ENCODE measurements around the gene MACROH2A1.

Gene MACROH2A1

GRCh38 chr5:135435467-135436330 lies 36.7 kb upstream of the MACROH2A1 start:
- DNase-seq: no peak

- no peak for DNase-seq
Measured at GRCh38 chr5:135434591-135435466, 35.8 kb upstream of the MACROH2A1 start.

- no peak for DNase-seq
Measured at GRCh38 chr5:135433681-135434426, 34.8 kb upstream of the MACROH2A1 start.

GRCh38 chr5:135432113-135432512 lies 33.1 kb upstream of the MACROH2A1 start:
- no peak for DNase-seq

- no peak for DNase-seq
Measured at GRCh38 chr5:135430135-135430437, 31.1 kb upstream of the MACROH2A1 start.

DNA sequence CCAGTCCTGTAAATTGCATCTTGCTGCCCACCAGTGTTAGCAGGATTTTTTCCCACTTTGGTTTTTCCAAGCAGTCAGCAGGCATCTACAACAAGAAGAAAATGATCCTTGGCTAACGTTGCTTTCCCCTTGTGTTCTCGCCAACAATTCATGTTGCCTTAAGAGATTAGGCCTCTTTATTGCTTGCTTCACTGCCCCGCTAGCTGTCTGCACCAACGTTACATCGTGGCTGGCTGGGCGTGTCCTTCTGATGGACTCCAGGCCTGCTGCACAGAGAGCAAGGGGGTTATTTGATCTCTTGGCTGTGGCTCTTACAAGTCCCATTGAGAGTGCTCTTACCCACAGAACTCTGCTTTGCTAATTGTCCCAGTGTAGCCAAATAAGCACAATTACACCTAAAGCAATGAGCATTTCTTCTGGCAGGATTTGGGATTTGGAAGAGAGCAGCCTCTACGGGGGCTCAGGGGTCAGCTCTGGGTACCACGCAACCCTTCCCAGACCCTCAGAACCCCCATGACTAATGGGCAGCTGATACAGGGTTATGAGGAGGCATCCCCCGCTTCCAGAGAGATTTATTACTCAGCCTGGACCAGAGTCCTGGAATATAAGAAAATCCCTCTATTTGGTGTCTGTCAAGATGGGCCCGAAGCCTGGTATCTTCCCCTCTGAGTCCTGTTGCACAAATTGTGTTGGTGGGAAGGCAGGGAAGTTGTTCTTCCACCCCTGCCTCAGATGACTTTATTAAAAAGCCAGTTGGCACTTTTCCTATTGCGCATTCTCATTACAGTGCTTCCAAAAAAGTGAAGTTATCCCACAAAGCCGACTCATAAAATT lies 30.5 kb upstream of the MACROH2A1 start:
- DNase-seq: no peak

- no peak for DNase-seq
Measured at GRCh38 chr5:135428586-135428985, 29.6 kb upstream of the MACROH2A1 start.

GRCh38 chr5:135426102-135427082 lies 27.4 kb upstream of the MACROH2A1 start:
- no peak for DNase-seq

- DNase-seq: no peak
Measured at GRCh38 chr5:135425641-135426040, 26.6 kb upstream of the MACROH2A1 start.

- DNase-seq: no peak
Measured at GRCh38 chr5:135423846-135424168, 24.8 kb upstream of the MACROH2A1 start.

DNA sequence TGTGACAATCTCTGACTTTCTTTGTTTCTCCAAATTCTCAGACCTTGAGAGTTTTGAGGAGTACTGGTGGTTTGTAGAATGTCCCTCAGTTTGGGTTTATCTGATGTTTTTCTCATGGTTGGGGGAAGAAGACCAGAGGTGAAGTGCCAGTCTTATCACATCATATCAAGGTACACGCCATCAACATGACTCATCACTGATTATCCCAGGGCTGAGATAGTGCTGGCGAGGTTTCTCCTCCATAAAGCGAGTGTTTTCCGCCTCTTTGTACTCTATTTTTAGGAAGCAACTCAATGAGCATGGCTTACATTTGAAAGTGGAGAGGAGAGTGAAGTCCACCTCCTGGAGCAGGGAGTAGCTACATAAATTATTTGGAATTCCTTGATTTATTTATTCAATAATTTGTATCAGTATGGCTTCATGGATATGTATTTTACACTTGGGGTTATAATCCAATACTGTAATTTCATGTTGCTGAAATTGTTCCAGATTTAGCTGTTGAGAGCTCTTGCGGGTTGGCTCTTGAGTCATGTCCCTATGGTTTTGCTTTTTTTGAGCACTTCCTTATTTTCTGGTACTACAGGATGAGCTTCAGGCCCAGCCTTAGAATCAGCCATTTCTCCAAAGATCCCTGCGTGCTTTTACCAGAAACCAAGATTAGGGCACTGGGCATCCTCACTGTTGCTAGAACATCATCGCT lies 24.3 kb upstream of the MACROH2A1 start:
- no peak for DNase-seq

GRCh38 chr5:135422419-135422818 lies 23.4 kb upstream of the MACROH2A1 start:
- DNase-seq: no peak

DNA sequence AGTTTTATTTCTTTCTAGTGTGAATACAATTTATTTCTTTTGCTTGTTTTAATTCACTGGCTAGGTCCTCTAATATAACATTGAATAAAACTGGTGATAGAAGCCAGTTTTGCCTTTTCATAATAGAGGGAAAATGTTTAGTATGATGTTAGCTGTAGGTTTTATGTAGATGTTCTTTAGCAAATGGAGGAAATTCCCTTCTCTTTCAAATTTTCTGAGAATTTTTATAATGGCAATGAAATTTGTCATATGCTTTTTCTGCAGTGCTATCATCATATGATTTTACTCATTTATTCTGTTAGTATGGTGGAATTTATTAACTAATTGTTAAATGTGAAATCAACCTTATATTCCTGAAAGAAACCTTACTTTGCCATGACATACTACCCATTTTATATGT lies 18.1 kb upstream of the MACROH2A1 start:
- DNase-seq: no peak

DNA sequence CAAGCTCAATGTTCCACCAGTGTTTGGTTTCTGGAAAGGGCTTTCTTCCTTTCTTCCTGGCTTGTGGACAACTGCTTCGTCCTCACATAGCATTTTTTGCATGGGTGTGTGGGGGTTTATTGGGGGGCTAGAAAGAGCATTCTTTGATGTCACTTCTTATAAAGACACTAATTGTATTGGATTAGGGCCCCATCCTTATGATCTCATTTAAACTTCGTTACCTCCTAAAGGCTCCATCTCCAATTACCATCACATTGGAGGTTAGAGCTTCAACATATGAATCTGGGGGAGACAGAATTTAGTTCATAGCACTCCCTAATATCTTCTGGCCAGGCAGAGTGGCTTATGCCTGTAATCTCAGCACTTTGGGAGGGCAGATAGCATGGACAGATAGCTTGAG lies 6.1 kb upstream of the MACROH2A1 start:
- DNase-seq: no peak

- DNase-seq: no peak
Measured at GRCh38 chr5:135402031-135402430, 3.0 kb upstream of the MACROH2A1 start.

DNA sequence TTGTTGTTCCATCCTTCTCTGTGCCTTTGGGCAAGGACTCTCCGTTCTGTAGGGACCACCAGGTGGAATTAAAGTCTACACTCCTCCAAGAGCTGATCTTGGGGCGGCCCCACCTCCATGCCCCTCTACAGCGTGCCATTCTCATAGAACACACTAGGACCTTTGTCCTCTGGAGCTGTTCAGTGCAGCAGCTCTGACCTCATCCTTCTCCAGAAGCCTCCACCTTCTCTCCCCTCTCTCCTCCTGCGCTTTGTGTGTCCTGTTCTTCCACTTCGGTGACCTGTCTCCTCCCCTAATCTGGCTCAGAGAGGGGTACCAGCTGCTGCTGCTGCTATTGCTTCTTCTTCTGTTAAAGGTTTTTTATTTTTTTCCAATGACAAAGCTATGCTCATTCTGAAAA lies 1.8 kb upstream of the MACROH2A1 start:
- no peak for DNase-seq

- no peak for DNase-seq
Measured at GRCh38 chr5:135399794-135400542, 937 bp upstream of the MACROH2A1 start.

DNA sequence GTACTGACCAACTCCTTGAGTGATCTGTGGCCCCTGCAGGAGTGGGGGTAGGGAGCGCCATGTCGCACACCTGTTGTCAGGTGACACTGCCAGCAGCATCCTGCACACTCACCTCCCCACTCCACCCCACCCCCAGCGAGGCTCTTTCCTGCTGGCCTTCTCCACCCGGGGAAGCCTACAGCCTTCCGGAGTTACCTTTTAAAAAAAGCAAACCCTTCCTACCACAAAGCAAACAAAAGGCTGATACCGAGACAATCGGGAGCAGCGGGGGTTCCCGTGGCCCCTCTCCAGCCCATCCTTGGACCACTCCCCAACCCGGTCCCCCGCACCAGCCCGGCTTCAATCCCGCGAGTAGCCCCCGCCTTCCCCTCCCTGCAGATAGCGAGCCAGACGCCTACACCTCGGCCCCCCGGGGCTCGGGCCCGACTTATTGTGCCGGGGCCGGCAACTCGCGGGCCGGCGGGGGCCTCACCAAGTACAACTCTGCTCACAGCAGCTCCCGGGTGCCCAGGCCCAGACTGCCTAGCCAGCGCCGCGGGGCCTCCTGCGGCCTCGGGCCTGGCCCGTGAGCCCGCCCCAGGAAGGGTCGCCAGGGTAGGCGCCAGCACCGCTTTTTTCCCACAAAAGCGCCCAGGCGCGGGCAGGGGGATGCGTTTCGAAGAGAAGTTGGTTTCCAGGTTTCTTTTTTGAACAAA lies 724 bp downstream of the MACROH2A1 start:
- peak; percentile 3 for DNase-seq

DNA sequence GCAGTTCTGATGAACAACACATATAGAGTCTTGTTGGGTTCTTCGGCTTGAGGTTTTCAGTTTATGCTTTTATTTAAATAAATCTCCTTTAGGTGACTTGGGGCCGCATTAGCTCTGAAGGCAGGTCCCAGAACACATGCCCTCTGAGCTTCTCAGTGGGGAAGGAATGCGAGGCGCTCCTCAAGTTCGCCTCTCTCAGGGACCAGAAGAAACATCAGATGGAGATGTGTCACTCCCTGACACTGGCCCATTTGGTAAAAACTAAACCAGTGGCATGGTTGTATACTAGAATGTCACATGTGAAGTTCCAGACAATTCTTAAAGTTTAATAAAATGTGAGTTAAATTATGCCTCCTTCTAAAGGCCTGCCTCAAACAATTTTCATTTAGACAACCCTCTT lies 1.9 kb downstream of the MACROH2A1 start:
- DNase-seq: no peak

All from DMS153 (cell line).